A549 (cell line): ENCODE results near the gene OTOP1. TPM values are rescaled to one million over a fixed set of nuclear protein-coding genes. Genes with fewer than 3 reads are reported as not detected.
"Not testable (repeated sequence)": the region's sequence is repeated elsewhere in the genome, so short reads cannot be mapped to it uniquely, and the experiment has no call there.

ENCODE experiments used
- ATAC-seq, 2 experiments: fragments of 200-7000 bp in 1 of 2; fragments of >200 bp in 1 of 2; cut with Nextera tagmentation in 1 of 2; cut with Tn5 transposase in 1 of 2; 3 replicates each; pipeline versions ENCODE4 v1.8.0 to v1.9.1; 2018 to 2020; ENCODE audit warnings: mild to moderate bottlenecking in 1 of 2, moderate library complexity in 1 of 2
- CTCF ChIA-PET: fragments of 300-600 bp; sonication (Branson Sonifier 250); formaldehyde crosslinking; extraction: SDS; loops from one replicate; lab custom pipeline; 2021; ENCODE audit warnings: antibody characterized with exemption, inconsistent platforms; lab: Yijun Ruan, JAX
- POLR2A ChIA-PET: fragments of 350-600 bp; formaldehyde crosslinking; extraction: SDS; loops from one replicate; lab custom pipeline; 2021; ENCODE audit warnings: antibody characterized with exemption, inconsistent platforms; lab: Yijun Ruan, JAX
- DNase-seq, 2 experiments: peaks; one replicate each; pipeline versions ENCODE4 v3.0.0 to v3.0.0-alpha.2; 2011 to 2016; ENCODE audit warnings: low read depth in 1 of 2, low spot score in 1 of 2
- FAIRE-seq: peaks from 2 replicates; lab custom pipeline; 2011; peaks lifted over from hg19 to GRCh38; lab: Jason Lieb, UNC
- H3K27ac ChIP-seq, 2 experiments: fragments of >200 bp; sonication (Bioruptor Twin); formaldehyde crosslinking; 3 replicates each; pipeline ENCODE4 v1.5.1; 2016 to 2017
- H3K4me1 ChIP-seq: fragments of >200 bp; sonication (Bioruptor Twin); formaldehyde crosslinking; 3 replicates; pipeline ENCODE4 v1.6.1; 2016
- H3K4me2 ChIP-seq: fragments of >200 bp; sonication (Bioruptor Twin); formaldehyde crosslinking; 3 replicates; pipeline ENCODE4 v1.6.1; 2016
- H3K4me3 ChIP-seq: fragments of >200 bp; sonication (Bioruptor Twin); formaldehyde crosslinking; 3 replicates; pipeline ENCODE4 v1.5.1; 2016
- H3K9me3 ChIP-seq: fragments of >200 bp; sonication (Bioruptor Twin); formaldehyde crosslinking; 3 replicates; pipeline ENCODE4 v1.6.1; 2016
- BCL3 ChIP-seq: fragments of >200 bp; sonication (Bioruptor Twin); formaldehyde crosslinking; IDR thresholded peaks from 3 replicates; pipeline ENCODE4 v1.6.1; 2016
- BHLHE40 ChIP-seq: IDR thresholded peaks from 2 replicates; pipeline ENCODE4 v1.6.1; 2012; ENCODE audit warnings: low read depth, low read length, inconsistent platforms
- CTCF ChIP-seq: fragments of >200 bp; sonication (Bioruptor Twin); formaldehyde crosslinking; IDR thresholded peaks from 3 replicates; pipeline ENCODE4 v1.5.1; 2016
- EP300 ChIP-seq, 2 experiments: fragments of >200 bp; sonication (Bioruptor Twin); formaldehyde crosslinking; IDR thresholded peaks; 2 replicates in 1 of 2; 3 replicates in 1 of 2; pipeline ENCODE4 v1.6.1; 2016 to 2017
- FOXS1 ChIP-seq: fragments of 250-450 bp; sonication (Bioruptor Pico); IDR thresholded peaks from 2 replicates; pipeline ENCODE4 v1.5.0; 2020; ENCODE audit warnings: mild to moderate bottlenecking, moderate library complexity
- JUN ChIP-seq, 2 experiments: fragments of >200 bp; sonication (Bioruptor Twin); formaldehyde crosslinking; IDR thresholded peaks; 2 replicates in 1 of 2; 3 replicates in 1 of 2; pipeline ENCODE4 v1.6.1; 2016 to 2017
- KDM5A ChIP-seq: fragments of 200-600 bp; sonication (generic); IDR thresholded peaks from 2 replicates; pipeline ENCODE4 v1.6.1; 2016; ENCODE audit warnings: antibody characterized with exemption, mild to moderate bottlenecking
- NR3C1 ChIP-seq: fragments of >200 bp; sonication (Bioruptor Twin); formaldehyde crosslinking; IDR thresholded peaks from 3 replicates; pipeline ENCODE4 v1.6.1; 2017
- PBX3 ChIP-seq: IDR thresholded peaks from 2 replicates; pipeline ENCODE4 v1.6.1; 2012
- PHF8 ChIP-seq: fragments of 200-600 bp; sonication (generic); IDR thresholded peaks from 2 replicates; pipeline ENCODE4 v1.6.1; 2016; ENCODE audit warnings: low read depth, mild to moderate bottlenecking, antibody characterized with exemption, moderate library complexity, borderline replicate concordance
- POLR2A ChIP-seq: IDR thresholded peaks from 2 replicates; pipeline ENCODE4 v1.6.1; 2012; ENCODE audit warnings: mild to moderate bottlenecking, low read length
- WGBS: methylation state at CpG from one replicate; pipeline ENCODE4 v1.1.6; 2017; ENCODE audit errors: missing lambda C conversion rate; 5-methylcytosine and 5-hydroxymethylcytosine counted together
- polyA plus RNA-seq, 4 experiments: library from polyadenylated mRNA; depleted of rRNA in 3 of 4; stranded (reverse); fragments of >200 nt; fragmentation: RNase III in 1 of 4; extraction: RNeasy Plus Mini Kit Qiagen cat#74134 plus additional on column Dnase treatment in 1 of 4; gene quantifications; 2 replicates in 3 of 4; 3 replicates in 1 of 4; pipeline ENCODE4 v1.2.3, GENCODE V29; 2011 to 2017
- TF ChIP-seq, protein P1 (sequence below): fragments of 250-450 bp; sonication (Bioruptor Pico); IDR thresholded peaks from 2 replicates; pipeline ENCODE4 v1.5.0; 2021; ENCODE audit warnings: mild to moderate bottlenecking, moderate library complexity, borderline replicate concordance

OTOP1 gene
- polyA plus RNA-seq, 2 of the 4 experiments (the other 2 are of a cell fraction): not detected

GRCh38 chr4:4254199-4254598, 27.5 kb upstream of the OTOP1 start:
- ATAC-seq (no peak), DNase-seq (no peak), FAIRE-seq (no peak)
- Histone ChIP-seq H3K27ac (no peak overlapping the region), H3K4me3 (no peak overlapping the region), H3K4me1 (peaks cover 2% of the 10 kb centered on the region; the same call in 2 of the 3 replicates), H3K9me3 (no peaks in the 10 kb centered on the region), H3K4me2 (no peak overlapping the region)
- ChIA-PET CTCF (interaction anchor here (0.9 to 1.2 kb wide), 3 partner anchors 10 to 44 kb away, joined by 3 to 4 read pairs (median 4); no protein-coding TSS in a partner anchor), POLR2A (no interaction called here)
- WGBS: 68% methylated on average over 11 of the region's 11 CpGs
- TF ChIP-seq FOXS1 (no peak), PHF8 (no peak)

DNA sequence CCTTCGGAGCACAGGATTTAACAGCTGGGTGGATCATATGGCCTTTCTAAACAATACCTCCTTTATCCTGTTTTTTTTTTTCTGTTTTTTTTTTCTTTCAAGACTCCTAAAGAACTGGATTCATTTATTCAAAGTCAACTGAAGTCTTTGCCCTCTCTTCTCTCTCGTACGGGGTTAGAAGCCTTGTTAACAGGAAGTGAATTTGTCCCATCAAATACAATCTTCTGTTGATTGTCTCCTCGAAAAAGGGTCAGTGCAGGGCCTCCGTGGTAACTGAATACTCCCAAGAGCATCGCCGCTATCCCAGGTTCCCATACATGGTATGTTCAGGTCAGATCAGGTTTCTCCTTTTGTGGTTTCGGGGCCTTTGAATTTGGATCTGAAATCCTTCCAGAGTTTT, 23.1 kb upstream of the OTOP1 start:
- H3K4me1 ChIP-seq: peaks cover 12% of the 10 kb centered on the region
- CTCF ChIA-PET: no interaction called here
- POLR2A ChIA-PET: no interaction called here
- H3K4me3 ChIP-seq: no peak overlapping the region
- FAIRE-seq: no peak
- H3K27ac ChIP-seq: no peak overlapping the region
- no peaks in the 10 kb centered on the region for H3K9me3 ChIP-seq
- ATAC-seq: no peak
- no peak for TF ChIP-seq PBX3
- H3K4me2 ChIP-seq: no peak overlapping the region
- no peak for DNase-seq
- whole genome bisulfite sequencing: 85% methylated on average over 8 of the region's 8 CpGs

DNA sequence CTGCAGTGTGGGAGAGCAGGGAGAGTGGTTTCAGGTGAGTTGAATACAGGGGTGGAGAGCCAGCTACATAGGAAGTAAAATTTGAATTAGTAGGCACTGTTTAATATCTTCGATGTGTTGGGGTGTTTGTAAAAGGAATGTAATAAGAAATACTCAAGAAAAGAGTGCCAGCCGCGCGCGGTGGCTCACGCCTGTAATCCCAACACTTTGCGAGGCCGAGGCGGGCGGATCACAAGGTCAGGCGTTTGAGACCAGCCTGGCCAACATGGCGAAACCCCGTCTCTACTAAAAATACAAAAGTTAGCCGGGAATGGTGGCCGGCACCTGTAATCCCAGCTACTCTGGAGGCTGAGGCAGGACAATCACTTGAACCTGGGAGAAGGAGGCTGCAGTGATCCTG, 22.6 kb upstream of the OTOP1 start:
- POLR2A ChIA-PET, H3K4me3 ChIP-seq, ATAC-seq, CTCF ChIA-PET, DNase-seq, FAIRE-seq, H3K9me3 ChIP-seq, H3K27ac ChIP-seq: not testable (repeated sequence)
- peak overlapping the region; percentile 95 for H3K4me2 ChIP-seq
- peaks cover 12% of the 10 kb centered on the region for H3K4me1 ChIP-seq
- 97% methylated on average over 15 of the region's 15 CpGs for WGBS

- WGBS: 56% methylated on average over 10 of the region's 10 CpGs
- no peaks in the 10 kb centered on the region for H3K9me3 ChIP-seq
- H3K4me3 ChIP-seq: peak overlapping the region; percentile 78
- 0 out of 2 replicates have a peak, but pooled peaks have one; percentile 10 for TF ChIP-seq BHLHE40
- no peak for TF ChIP-seq EP300 (IDR thresholded peaks at IDR 0.05)
- POLR2A ChIA-PET: interaction anchor here (1.0 kb wide), 1 partner anchor 90 kb away, joined by 6 read pairs; no protein-coding TSS in a partner anchor
- CTCF ChIA-PET: interaction anchor here (0.7 kb wide), 1 partner anchor 11 kb away, joined by 3 read pairs; no protein-coding TSS in a partner anchor
- peak overlapping the region; percentile 91 to 92 for H3K27ac ChIP-seq
- peaks cover 12% of the 10 kb centered on the region for H3K4me1 ChIP-seq
- no peak for DNase-seq
- peak overlapping the region; percentile 95 for H3K4me2 ChIP-seq
- no peak for ATAC-seq
- no peak for FAIRE-seq
Measured at GRCh38 chr4:4248885-4249203, 22.1 kb upstream of the OTOP1 start.

- WGBS: 4% methylated on average over 19 of the region's 62 CpGs
- no peak for FAIRE-seq
- CTCF ChIA-PET: interaction anchor here (0.5 to 1.4 kb wide), 4 partner anchors 11 to 65 kb away, joined by 3 to 5 read pairs (median 3); no protein-coding TSS in a partner anchor
Measured at GRCh38 chr4:4248029-4248884, 21.5 kb upstream of the OTOP1 start, which contains the start of gene TMEM128. TMEM128 (minus strand) TSS chr4:4248223; CDS start chr4:4248202, 21 bp downstream.

More at GRCh38 chr4:4248029-4248884, 21.5 kb upstream of the OTOP1 start, which contains the start of gene TMEM128:
- H3K27ac ChIP-seq: peak within 1 kb of the TSS; percentile 91 to 92
- TF ChIP-seq KDM5A: peak; percentile 94
- TF ChIP-seq JUN (IDR thresholded peaks at IDR 0.05): peak; percentile 29 to 86; a peak in 4 of 5 replicates
- TF ChIP-seq FOXS1: no peak
- 0 out of 3 replicates have a peak, but pooled peaks have one; percentile 26 for TF ChIP-seq BCL3
- no peak for TF ChIP-seq NR3C1
- TF ChIP-seq, protein P1, sequence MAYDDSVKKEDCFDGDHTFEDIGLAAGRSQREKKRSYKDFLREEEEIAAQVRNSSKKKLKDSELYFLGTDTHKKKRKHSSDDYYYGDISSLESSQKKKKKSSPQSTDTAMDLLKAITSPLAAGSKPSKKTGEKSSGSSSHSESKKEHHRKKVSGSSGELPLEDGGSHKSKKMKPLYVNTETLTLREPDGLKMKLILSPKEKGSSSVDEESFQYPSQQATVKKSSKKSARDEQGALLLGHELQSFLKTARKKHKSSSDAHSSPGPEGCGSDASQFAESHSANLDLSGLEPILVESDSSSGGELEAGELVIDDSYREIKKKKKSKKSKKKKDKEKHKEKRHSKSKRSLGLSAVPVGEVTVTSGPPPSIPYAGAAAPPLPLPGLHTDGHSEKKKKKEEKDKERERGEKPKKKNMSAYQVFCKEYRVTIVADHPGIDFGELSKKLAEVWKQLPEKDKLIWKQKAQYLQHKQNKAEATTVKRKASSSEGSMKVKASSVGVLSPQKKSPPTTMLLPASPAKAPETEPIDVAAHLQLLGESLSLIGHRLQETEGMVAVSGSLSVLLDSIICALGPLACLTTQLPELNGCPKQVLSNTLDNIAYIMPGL (CRISPR knock-in tag): no peak
- TF ChIP-seq POLR2A: peak; percentile 75
- peak; percentile 84; the same call in 1 of the 2 replicates for TF ChIP-seq PHF8
- peak; percentile 16; the same call in 1 of the 3 replicates for TF ChIP-seq CTCF
- peak within 1 kb of the TSS; percentile 95 for H3K4me2 ChIP-seq
- POLR2A ChIA-PET: interaction anchor here (1.0 to 1.2 kb wide), 2 partner anchors 12 to 90 kb away, joined by 5 to 6 read pairs; no protein-coding TSS in a partner anchor
- H3K4me3 ChIP-seq: peak within 1 kb of the TSS; percentile 78
- peak; percentile 85 to 93 for DNase-seq
- peak; percentile 97 to 98 for ATAC-seq
- no peaks in the 10 kb centered on the region for H3K9me3 ChIP-seq
- H3K4me1 ChIP-seq: peaks cover 12% of the 10 kb centered on the region
